ENCODE data around the gene PFDN6. TPM values are rescaled to one million over a fixed set of nuclear protein-coding genes. Genes with fewer than 3 reads are reported as not detected.

Gene PFDN6
- total RNA-seq, 1 donor from 2014 or later, result 44.4 TPM

DNA sequence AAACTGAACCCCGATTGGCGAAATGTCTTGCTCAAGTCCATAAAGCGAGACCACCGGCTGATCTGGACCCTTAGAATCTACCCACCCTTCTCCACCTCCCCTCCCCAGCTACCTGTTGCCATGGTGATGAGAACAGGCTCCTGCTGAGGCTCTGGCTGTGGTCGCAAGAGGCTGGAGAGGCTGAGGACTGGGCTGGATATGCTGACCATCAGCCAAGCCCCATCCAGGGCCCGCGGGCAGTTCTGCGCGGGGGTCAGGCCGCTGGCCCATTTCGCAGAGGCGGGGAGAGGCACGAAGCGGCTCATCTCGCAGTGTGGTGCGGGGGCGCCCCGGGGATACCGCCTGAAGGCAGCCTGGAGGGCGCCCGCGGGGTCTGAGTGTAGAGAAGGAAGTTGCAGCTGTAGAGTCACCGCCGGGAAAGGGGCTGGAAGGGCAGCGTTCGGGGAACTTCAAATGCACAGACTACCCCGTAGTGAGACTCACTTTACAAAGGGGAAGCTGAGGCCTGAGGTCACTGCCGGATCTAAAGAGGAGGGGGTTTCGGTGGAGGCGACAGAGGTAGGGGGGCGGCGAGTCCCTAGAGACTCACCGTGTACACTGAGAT is 23.8 kb downstream of the PFDN6 start:
- DNase-seq, result no peak
- peak; percentile 8 for ATAC-seq (ENCODE audit: poor library complexity)
- intact Hi-C loops (cut with DNase I), result no loop called here

DNA sequence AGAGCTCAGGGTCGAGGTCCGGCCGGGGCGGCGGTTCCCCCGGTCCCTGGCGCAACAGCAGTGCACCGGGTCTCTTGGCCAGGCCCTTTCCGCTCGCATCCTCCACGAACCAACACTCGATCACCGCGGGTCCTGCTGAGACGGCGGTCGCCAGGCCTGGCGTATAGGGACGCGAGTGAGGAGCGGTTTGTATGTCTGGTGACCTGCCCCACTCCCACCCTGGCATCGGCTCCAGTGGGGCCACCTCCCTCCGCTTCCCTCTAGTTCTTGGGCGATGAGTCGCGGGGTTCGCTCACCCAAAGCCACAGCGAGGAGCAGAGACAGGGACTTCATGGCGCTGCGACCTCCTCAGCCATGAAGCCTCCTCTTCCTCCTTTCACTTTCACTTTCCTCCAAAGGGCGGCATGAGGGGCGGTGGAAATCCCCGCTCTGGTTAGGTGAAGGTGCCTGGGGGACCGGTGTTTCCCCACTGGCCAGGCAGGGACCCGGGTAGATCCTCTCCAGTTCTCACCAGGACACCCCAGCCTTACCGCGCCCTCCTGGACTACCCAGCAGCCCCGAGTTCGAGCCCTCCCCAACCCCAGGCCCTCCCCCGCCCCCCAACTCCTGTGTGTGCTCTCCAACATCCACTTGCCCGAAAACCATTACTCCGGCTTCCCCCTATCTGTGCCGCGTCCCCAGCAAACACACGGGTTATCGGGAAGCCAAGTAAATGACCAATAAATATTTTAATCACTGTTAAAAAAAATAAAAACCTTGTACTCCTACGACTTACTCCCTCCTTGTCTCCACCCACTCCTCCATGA is 24.5 kb downstream of the PFDN6 start, which contains the start of gene TAPBP:
Gene TAPBP (minus strand): TSS at position 370 of the 806 bp plus-strand sequence. CDS start 37 bp downstream, at position 333.
- intact Hi-C loops (cut with DNase I), result no loop called here
- ATAC-seq (ENCODE audit: poor library complexity), result peak; percentile 34
- peak; percentile 73 for DNase-seq

DNA sequence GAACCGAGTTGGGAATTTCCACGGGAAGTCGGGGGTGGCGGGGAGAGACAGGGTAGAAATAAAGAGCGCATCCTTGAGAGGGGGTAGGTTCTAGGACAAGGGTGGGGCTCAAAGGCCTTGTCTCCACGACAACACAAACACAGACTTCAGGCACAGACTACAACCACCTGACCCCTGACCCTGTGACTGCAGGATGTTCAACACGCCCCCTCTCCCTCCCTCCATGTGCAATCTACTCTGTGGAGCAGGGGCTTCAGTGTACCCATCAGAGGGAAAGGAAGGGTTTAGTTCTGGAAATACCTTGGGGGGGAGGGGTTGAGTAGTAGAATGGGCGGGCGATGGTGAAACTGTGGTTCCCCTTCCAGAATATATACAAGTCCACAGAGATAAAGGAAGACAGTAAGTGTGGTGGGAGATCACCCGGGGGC is 25.1 kb downstream of the PFDN6 start:
- ATAC-seq (ENCODE audit: poor library complexity) (peak; percentile 8), DNase-seq (peak; percentile 64)
- intact Hi-C loops (cut with DNase I), result no loop called here

DNA sequence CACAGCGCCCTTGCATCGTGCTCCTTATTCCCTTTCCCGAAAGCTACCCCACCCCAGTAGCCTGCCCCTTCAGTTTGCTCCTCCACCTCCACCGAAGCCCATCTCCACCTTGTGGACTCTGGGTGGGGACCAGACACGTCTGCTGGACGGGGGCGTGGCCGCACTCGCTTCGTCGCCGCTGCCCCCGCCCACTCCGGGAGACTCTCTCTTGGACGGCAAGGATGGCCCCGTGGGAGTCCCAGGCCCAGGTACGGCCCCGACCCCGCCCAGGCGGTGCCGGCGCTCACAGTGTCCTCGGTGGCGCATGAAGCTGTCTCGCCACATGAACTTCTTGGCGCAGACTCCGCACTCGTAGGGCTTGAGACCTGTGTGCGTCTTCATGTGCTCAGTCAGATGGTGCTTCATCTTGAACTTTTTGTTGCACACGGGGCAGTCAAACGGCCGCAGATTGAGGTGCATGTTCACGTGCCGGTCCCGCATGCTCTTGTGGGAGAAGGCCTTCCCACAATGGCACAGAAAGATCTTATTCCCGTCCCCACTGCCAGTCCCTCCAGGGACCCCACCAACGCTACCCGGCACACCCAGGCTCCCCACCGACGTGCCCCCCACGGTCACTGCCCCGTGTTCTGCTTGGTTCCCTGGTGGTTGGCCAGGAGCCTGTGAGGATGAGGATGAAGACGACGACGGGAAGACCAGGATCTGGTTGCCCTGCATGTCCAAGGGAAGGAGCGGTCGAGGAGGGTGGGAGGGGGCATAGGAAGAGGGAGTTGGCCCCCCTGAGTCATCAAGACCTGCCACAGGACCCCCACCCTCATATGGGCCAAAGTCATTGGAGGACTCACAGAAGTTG is 25.8 kb downstream of the PFDN6 start:
- intact Hi-C loops (cut with DNase I), result no loop called here
- ATAC-seq (ENCODE audit: poor library complexity) (no peak), DNase-seq (peak; percentile 65)

DNA sequence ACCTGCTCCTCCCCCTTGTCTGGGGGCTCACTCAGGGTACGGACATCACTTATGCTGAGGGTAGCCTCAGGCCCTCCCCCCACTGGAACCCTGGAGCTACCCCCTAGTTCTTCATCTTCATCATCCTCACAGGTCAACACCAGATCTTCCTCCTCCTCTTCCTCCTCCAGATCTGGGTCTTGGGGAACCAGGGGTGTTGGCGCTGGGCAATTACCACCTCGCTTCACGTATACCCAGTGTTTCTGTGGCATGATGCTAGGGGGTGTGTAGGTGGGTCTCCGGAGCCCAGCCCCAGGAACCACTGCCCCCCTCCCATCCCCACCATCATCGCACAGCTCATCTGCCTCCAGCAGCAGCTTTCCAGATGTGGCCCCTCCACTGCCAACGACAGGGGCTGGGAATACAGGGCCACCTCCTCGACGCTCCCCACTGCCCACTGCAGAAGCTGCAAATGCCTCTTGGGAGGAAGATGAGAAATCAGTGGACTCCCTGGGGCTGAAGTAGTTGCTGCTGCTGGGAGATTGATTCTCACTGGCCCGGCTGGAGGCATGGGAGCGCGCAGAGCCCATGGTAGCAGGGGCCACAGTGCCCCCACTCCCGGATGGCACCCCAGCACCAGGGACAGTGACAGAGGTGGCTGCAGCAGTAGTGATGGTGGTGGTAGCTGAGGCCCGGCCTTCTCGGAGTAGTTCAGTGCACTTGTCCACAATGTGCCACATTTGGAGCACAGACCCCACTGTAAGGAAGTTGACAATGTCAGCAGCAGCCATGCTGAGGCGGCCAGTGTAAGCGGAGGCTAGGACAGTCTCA is 26.6 kb downstream of the PFDN6 start:
- intact Hi-C loops (cut with DNase I), result no loop called here
- DNase-seq (no peak), ATAC-seq (ENCODE audit: poor library complexity) (no peak)

DNA sequence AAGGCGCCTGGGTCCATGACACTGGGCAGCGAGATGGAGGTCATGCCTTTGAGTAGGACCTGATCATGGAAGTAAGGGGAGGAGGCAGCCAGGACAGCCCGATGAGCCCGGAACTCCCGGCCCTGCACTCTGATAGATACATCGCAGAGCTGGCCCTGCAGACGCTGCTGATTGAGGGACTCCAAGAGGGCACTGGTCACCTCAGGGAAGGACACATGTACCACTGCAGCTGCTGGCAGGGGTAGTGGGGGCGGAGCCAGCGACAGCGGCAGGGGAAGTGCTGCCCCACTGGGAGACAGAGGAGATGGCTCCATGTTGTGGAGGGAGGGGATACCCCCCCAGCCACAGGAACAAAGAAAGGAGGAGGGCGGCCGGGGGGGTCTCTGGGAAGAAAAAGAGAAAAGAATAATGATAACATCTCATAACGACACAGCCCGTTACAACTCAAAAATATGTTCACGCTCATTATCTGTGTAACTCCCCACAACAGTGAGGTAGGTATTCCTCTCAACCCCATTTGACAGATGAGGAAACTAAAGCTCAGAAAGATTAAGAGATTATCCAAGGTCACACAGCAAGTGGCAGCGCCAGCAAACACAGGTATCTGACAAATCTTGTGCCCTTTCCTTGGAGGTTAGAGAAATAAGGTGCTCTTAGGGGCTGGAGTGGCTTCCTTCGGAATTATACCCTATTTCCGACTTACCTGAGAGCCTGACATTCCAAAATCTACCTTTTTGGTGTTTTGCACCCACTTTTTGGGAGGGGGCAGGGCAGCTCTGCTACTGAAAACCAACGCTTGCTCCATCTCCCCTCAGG is 27.4 kb downstream of the PFDN6 start:
- ATAC-seq (ENCODE audit: poor library complexity) (no peak), DNase-seq (peak; percentile 65)
- intact Hi-C loops (cut with DNase I), result no loop called here

DNA sequence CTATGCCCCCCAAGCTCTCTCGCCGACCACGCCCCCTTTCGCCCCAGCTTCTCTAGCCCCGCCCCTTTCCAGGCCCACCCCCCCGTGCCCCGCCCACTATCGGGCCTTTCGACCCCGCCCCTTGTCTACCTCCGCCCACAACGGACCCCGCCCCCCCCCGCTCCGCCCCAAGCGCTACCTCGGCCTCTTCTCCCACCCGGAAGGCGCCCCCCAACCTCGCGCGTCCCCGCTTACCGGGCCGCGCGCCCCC is 27.9 kb downstream of the PFDN6 start:
- peak; percentile 66 for DNase-seq
- peak; percentile 17 for ATAC-seq (ENCODE audit: poor library complexity)
- intact Hi-C loops (cut with DNase I), result no loop called here

DNA sequence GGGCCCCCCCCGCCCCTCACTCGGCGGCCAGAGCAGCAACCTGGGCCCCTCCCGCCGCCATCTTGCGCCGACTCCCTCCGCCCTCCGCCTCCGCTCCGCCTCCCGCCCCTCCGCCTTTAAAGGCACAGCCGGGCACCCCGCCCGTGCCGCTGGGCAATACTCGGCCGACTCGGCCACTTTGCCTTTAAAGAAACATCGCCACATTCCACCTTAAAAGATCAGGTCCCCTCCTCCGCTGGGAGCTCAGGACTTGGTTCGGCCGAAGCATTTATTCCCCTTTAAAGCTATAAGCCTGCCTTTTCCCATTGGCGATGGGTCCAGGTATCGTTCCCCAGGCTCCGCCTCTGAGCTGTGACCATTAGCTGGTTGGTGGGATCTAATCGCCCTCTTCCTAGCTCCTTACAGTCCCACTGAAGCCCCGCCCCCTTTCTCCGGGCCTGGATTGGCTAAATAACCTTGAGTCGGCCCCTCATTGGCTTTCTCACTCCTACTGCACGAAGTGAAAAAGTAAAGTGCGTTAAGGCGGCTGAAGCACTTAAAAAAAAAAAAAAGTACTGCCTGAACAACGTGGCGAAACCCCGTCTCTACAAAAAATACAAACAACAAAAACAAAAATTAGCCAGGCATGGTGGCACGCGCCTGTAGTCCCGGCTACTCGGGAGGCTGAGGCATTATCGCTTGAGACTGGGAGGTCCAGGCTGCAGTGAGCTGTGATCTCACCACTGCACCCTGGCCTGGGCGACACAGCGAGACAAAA is 28.4 kb downstream of the PFDN6 start, which contains the start of gene ZBTB22:
Gene ZBTB22 (minus strand): TSS at position 76 of the 757 bp plus-strand sequence. CDS start 828 bp downstream, outside the sequence.
- intact Hi-C loops (cut with DNase I), result no loop called here
- ATAC-seq (ENCODE audit: poor library complexity) (peak; percentile 78), DNase-seq (peak; percentile 100)

DNA sequence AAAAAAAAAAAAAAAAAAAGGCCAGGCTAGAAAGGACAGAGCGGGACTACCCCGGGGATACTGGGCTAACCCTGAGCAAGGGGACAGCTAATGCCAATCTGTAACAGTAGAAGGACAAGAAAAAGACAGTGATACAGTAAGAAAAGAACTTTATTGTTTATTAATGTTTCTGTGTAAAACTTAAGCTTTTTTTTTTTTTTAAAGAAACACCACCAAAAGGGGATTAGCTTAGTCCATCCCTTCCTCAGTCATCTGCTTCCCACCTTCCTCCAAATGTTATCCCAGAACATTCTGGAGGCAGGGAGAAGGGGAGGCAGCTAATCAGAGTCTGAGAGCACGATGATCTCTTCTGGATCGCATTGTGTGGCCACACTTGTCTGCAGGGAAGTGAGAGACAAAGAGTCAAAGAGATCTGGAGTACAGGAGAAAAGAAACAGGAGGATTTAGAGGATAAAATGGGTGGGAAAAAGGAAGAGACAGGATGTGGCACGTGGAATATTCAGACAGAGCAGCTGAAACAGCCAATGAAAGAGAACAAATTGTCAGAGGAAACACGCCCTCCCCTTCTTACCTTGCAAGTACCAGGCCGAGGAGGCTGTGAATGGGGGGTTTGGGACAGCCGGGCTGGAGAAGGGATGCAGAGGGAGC is 29.1 kb downstream of the PFDN6 start:
- no peak for DNase-seq
- no peak for ATAC-seq (ENCODE audit: poor library complexity)

DNA sequence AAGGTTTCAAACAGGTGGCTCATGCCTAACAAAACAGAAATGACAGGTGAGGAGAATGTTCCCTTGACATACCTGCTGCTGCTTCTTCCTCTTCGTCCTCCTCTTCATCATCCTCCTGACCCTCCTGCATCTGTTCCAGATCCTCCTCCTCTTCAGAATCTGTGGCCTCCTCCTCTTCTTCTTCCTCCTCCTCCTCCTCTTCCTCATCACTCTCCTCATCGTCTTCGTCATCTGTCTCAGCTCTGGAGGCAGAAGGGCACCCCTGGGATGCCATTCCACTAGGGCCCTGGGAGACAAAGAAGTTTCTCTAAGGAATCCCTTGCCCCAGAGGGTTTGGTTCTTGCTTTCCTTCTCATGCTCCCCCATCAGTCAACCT is 30.5 kb downstream of the PFDN6 start:
- DNase-seq (no peak), ATAC-seq (ENCODE audit: poor library complexity) (no peak)
- intact Hi-C loops (cut with DNase I), result no loop called here

More for the DNA sequence above, 29.1 kb downstream of the PFDN6 start:
- intact Hi-C loops (cut with DNase I), result no loop called here

DNA sequence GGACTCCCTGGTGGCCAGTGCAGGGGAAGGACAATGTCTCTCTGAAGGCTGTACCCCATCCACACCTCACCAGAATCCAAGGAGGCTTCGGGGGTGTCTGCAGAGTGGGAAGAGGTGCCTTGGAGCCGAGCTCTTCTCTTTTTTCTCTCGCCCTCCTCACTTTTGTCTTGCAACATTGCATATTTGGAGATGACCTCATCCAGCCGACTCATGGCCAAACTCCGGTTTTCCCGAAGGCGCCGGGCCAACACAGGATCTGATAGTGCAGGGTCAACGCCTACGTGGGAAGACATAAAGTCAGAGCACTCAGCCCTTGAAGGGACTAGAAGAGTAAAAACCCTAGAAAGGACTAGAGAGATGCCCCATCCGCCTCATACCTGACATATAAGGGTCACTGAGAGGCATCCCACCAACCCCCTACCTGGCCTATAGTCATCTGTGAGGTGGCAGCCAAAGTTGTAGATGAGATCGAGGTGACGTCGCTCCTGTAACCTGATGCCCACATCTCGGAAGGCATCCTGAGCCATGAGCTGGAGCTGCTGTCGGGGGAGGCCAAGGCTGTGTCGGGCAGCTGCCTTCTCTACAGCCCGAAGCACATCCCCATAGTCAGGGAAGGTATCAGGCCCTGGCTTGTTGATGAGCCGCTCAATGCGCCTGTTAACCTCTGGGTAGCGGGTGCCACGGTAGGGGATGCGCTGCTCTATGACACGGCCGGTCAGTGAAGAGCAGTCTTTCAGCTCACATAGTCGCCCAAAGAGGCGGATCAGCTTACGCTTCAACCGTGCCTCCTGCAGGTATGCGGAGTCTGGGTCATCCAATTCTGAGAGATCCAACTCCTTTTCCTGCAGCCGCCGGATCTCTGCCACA is 31.1 kb downstream of the PFDN6 start:
- intact Hi-C loops (cut with DNase I), result no loop called here
- ATAC-seq (ENCODE audit: poor library complexity), result no peak

DNA sequence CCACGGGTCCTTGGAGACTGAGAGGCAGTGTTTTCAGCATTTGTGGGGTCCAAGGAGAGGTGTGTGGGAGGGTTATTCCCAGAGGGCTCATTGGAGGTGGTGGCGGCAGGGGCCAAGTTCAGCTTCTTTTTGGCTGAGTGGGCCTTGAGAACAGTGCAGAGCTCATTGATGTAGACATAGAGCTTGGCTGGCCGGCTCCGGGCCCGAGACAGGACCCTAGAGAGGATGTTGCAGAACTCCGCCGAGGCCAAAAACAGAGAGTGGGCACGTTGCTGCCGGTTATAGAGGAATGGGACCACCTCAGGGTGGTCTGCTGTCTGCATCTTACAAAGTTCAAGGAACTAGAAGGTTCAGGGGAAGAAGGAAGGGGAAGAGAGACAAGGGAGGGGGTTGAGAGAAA is 31.8 kb downstream of the PFDN6 start:
- no peak for ATAC-seq (ENCODE audit: poor library complexity)
- DNase-seq, result no peak
- intact Hi-C loops (cut with DNase I), result no loop called here

More for the DNA sequence above, 31.1 kb downstream of the PFDN6 start:
- DNase-seq, result peak; percentile 79

DNA sequence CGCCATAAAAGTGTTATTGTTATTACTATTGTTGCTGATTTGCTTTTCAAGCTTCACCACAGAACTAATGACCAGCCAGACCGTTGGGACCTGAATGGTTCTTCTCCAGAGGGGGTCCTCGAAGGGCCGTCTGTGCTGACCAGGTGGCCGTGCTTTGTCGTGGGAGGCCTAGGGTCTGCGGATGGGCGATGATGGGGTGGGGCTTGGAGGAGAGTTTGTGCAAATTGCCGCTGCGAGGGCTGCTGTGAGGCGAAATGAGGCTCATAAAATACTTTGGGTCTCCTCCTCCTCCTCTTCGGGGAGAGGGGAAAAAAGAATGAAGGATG is 34.2 kb downstream of the PFDN6 start:
- ATAC-seq (ENCODE audit: poor library complexity) (no peak), DNase-seq (no peak)
- intact Hi-C loops (cut with DNase I), result no loop called here

DNA sequence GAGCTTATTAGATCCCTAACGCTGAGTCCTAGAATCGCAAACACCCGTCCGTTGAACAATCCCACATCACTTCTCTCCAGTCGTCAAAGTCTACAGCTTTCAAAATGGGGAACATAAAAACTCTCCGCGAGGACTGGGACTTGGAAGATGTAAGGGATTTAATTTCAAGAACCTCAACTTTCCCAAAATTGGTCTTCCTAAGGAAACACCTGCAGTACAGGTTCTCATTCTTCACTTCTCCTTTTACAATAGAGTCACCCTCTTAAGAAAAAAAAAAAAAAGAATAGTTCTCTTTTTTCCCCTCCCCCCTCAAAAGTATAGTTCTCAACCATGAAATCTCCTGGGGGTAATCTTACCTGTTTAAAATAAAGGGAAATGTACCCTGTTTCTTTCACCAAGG is 34.7 kb downstream of the PFDN6 start:
- ATAC-seq (ENCODE audit: poor library complexity), result no peak
- intact Hi-C loops (cut with DNase I), result no loop called here
- DNase-seq, result no peak

DNA sequence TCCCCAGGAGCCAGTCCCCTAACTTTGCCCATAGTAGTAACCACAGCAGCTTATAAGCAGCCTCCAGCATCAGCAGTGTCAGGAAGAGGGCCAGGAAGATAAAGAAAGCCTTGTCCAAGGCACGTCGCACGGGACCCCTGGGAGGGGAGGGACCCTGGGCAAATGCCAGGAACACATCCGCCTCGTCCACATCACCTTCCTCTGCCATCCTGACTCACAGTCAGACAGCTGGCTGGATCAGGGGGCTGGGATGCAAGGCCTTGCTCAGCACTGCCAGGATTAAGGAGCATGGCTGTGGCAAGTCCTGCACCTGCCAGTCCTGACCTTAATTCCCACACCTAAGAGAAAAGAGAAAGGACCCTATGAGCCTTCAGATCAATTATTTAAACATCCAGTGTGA is 39.7 kb downstream of the PFDN6 start:
- DNase-seq (no peak), ATAC-seq (ENCODE audit: poor library complexity) (no peak)
- intact Hi-C loops (cut with DNase I), result no loop called here

DNA sequence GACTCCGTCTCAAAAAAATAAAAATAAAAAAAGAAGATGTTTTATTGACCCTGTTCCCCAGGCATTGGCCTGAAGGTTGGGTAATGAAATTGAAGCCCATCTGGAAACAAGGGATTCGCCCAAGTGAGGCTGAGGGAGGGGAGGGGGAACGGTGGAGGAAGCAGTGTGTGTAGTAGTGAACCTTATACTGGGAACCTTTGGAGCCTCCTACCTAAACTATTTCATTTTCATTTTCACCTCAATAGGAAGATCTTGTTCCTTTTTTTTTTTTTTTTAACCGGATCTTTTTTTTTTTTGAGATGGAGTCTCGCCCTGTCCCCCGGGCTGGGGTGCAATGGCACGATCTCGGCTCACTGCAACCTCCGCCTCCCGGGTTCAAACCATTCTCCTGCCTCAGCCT is 41.3 kb downstream of the PFDN6 start:
- intact Hi-C loops (cut with DNase I), result no loop called here
- DNase-seq (no peak), ATAC-seq (ENCODE audit: poor library complexity) (no peak)
